HL-60 (cell line): Measurements from ENCODE around the gene EFHC1.

Experiments used
- DNase-seq, 2 experiments: peaks; one replicate each; pipeline ENCODE4 v3.0.0-alpha.2; 2010 to 2020; ENCODE audit warnings: low read depth in 1 of 2, low spot score in 1 of 2
- H3K27ac ChIP-seq: fragments of 250-450 bp; sonication (Bioruptor Pico); replicated peaks from 2 replicates; pipeline ENCODE4 v1.5.1; 2020; ENCODE audit warnings: mild to moderate bottlenecking, moderate library complexity
- H3K27me3 ChIP-seq: fragments of 250-450 bp; sonication (Bioruptor Pico); 2 replicates; pipeline ENCODE4 v1.5.1; 2021; ENCODE audit warnings: mild to moderate bottlenecking, moderate library complexity; ENCODE audit not compliant: insufficient read depth, poor library complexity, severe bottlenecking
- H3K4me3 ChIP-seq: replicated peaks from 2 replicates; pipeline ENCODE4 v1.5.1; 2011; ENCODE audit warnings: mild to moderate bottlenecking, control low read depth, low read length; ENCODE audit not compliant: insufficient read depth
- CTCF ChIP-seq: IDR thresholded peaks from one replicate; pipeline ENCODE4 v1.5.1; 2011; ENCODE audit warnings: low read length, control low read depth, inconsistent platforms; ENCODE audit not compliant: insufficient read depth
- GABPA ChIP-seq: IDR thresholded peaks from 2 replicates; pipeline ENCODE4 v1.6.1; 2012; ENCODE audit warnings: low read depth
- POLR2AphosphoS5 ChIP-seq: IDR thresholded peaks from 2 replicates; pipeline ENCODE4 v1.6.1; 2012; ENCODE audit warnings: low read depth
- SPI1 ChIP-seq: IDR thresholded peaks from 2 replicates; pipeline ENCODE4 v1.6.1; 2012; ENCODE audit warnings: low read depth, mild to moderate bottlenecking, borderline replicate concordance
- TF ChIP-seq, protein P1 (sequence below): IDR thresholded peaks from 2 replicates; pipeline ENCODE4 v1.6.1; 2012; ENCODE audit warnings: low read depth; ENCODE audit not compliant: insufficient replicate concordance

Gene EFHC1

GRCh38 chr6:52536424-52536916 lies 116.3 kb downstream of the EFHC1 start:
- no peak for DNase-seq
- TF ChIP-seq SPI1, result no peak
- no peak overlapping the region for H3K27ac ChIP-seq
- no peaks in the 10 kb centered on the region for H3K27me3 ChIP-seq
- no peak overlapping the region for H3K4me3 ChIP-seq

- TF ChIP-seq, protein P1, sequence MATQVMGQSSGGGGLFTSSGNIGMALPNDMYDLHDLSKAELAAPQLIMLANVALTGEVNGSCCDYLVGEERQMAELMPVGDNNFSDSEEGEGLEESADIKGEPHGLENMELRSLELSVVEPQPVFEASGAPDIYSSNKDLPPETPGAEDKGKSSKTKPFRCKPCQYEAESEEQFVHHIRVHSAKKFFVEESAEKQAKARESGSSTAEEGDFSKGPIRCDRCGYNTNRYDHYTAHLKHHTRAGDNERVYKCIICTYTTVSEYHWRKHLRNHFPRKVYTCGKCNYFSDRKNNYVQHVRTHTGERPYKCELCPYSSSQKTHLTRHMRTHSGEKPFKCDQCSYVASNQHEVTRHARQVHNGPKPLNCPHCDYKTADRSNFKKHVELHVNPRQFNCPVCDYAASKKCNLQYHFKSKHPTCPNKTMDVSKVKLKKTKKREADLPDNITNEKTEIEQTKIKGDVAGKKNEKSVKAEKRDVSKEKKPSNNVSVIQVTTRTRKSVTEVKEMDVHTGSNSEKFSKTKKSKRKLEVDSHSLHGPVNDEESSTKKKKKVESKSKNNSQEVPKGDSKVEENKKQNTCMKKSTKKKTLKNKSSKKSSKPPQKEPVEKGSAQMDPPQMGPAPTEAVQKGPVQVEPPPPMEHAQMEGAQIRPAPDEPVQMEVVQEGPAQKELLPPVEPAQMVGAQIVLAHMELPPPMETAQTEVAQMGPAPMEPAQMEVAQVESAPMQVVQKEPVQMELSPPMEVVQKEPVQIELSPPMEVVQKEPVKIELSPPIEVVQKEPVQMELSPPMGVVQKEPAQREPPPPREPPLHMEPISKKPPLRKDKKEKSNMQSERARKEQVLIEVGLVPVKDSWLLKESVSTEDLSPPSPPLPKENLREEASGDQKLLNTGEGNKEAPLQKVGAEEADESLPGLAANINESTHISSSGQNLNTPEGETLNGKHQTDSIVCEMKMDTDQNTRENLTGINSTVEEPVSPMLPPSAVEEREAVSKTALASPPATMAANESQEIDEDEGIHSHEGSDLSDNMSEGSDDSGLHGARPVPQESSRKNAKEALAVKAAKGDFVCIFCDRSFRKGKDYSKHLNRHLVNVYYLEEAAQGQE, result no peak
- no peak for TF ChIP-seq SPI1
- no peak for TF ChIP-seq GABPA
- no peak for TF ChIP-seq CTCF
- no peak for TF ChIP-seq POLR2AphosphoS5
- DNase-seq, result no peak
- no peak overlapping the region for H3K27ac ChIP-seq
- H3K4me3 ChIP-seq, result no peak overlapping the region
- no peaks in the 10 kb centered on the region for H3K27me3 ChIP-seq
Measured at GRCh38 chr6:52537001-52537753, 117.0 kb downstream of the EFHC1 start.

DNA sequence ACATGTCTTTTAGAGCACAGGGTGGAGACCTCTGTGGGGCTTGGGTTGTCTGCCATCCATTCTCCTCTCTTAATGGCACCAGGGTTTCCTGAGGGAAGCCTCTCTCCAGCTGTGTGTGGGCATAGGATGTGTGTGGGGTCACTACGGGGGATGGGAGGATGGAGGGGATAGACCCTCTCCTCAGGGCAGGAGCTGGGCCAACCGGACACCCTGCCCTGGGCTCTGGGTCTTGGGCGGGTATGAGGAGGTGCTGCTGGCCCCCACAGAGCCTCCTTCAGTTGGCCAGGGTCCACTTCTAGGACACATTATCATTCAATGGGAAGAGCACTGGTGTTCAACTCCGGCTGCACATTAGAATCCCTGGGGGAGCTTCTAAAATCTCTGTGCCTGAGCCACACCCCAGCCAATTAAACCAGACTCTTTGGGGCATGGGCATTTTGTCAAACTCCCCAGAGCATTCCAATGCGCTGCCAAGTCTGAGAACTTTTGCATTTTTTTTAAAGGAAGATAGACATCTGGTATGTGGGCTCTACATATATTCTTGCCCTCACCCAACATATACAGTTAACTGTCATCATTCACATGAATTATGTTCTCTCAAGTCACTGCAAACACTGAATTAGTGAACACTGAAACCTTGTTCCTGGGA lies 118.2 kb downstream of the EFHC1 start:
- H3K27ac ChIP-seq, result no peak overlapping the region
- no peak overlapping the region for H3K4me3 ChIP-seq
- H3K27me3 ChIP-seq, result no peaks in the 10 kb centered on the region
- TF ChIP-seq GABPA, result no peak
- TF ChIP-seq, protein P1, result no peak
- TF ChIP-seq CTCF, result no peak
- TF ChIP-seq POLR2AphosphoS5, result no peak
- no peak for TF ChIP-seq SPI1
- no peak for DNase-seq

GRCh38 chr6:52538901-52539354 lies 118.8 kb downstream of the EFHC1 start:
- Histone ChIP-seq H3K27ac (no peak overlapping the region), H3K4me3 (no peak overlapping the region), H3K27me3 (no peaks in the 10 kb centered on the region)
- DNase-seq, result no peak
- TF ChIP-seq GABPA (no peak), SPI1 (no peak)
- TF ChIP-seq, protein P1, result no peak
